Measurements from ENCODE around the gene FALEC. TPM values are rescaled to one million over a fixed set of nuclear protein-coding genes. Genes with fewer than 3 reads are reported as not detected.

FALEC gene
- polyA plus RNA-seq, 1 experiment = not detected

DNA sequence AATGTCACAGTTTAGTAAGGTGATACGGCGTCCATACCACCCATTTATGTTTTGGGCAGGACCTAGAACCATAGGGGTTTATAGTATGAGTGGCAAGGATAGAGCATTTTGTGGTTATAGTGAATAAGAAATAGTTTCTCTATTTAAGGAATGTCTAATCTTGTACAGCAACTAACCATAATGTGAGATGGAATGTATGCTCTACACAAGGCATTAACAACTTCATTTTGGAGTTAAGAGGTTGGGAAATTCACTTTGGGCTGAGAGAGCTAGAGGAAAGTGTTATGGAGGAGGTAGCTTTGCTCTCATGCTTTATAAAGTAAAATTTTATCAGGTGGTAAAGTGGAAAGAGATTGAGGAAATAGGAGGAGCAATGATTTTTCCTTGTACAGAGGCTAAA lies 66.8 kb downstream of the FALEC start:
- Histone ChIP-seq H3K4me3 (ENCODE audit: low read depth, low read length) (no peak overlapping the region), H3K27me3 (ENCODE audit: control insufficient read depth, insufficient read depth, low read length) (no peaks in the 10 kb centered on the region), H3K36me3 (ENCODE audit: control insufficient read depth, insufficient read depth, low read length) (no peaks in the 10 kb centered on the region)
- ChIA-PET CTCF (interaction anchor here (1.1 kb wide), 1 partner anchor 36 kb away, joined by 3 read pairs; no protein-coding TSS in a partner anchor), POLR2A (no interaction called here)
- no peak for DNase-seq (ENCODE audit: low read depth)
- TF ChIP-seq, protein P1, sequence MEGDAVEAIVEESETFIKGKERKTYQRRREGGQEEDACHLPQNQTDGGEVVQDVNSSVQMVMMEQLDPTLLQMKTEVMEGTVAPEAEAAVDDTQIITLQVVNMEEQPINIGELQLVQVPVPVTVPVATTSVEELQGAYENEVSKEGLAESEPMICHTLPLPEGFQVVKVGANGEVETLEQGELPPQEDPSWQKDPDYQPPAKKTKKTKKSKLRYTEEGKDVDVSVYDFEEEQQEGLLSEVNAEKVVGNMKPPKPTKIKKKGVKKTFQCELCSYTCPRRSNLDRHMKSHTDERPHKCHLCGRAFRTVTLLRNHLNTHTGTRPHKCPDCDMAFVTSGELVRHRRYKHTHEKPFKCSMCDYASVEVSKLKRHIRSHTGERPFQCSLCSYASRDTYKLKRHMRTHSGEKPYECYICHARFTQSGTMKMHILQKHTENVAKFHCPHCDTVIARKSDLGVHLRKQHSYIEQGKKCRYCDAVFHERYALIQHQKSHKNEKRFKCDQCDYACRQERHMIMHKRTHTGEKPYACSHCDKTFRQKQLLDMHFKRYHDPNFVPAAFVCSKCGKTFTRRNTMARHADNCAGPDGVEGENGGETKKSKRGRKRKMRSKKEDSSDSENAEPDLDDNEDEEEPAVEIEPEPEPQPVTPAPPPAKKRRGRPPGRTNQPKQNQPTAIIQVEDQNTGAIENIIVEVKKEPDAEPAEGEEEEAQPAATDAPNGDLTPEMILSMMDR (IDR thresholded peaks at IDR 0.05; ENCODE audit: insufficient read depth, low read depth, low read length) = no peak

Small RNA genes lying within 50 kb of the gene (small RNA-seq; reads per million reads assigned to genes)
- gene MIR4257 (ENCODE audit: insufficient read length, low read depth, low replicate concordance) (not detected), gene RN7SL473P (ENCODE audit: insufficient read length, low read depth, low replicate concordance) (not detected), gene RN7SL600P (ENCODE audit: insufficient read length, low read depth, low replicate concordance) (not detected)

Other genes with a start within 250 kb of the FALEC start
- gene APH1A, start 246.7 kb upstream of the FALEC start, polyA plus RNA-seq (2011; rRNA removed) = 156 and 172 TPM in 2 replicates
- gene C1orf54, start 243.0 kb upstream of the FALEC start, polyA plus RNA-seq (2011; rRNA removed) = 9.4 and 17.1 TPM in 2 replicates
- gene CIART, start 233.2 kb upstream of the FALEC start, polyA plus RNA-seq (2011; rRNA removed) = 17.2 and 18.7 TPM in 2 replicates
- 30.5 and 69.2 TPM in 2 replicates for gene MRPS21, start 221.9 kb upstream of the FALEC start, polyA plus RNA-seq (2011; rRNA removed)
- gene PRPF3, start 194.2 kb upstream of the FALEC start, polyA plus RNA-seq (2011; rRNA removed) = 20.5 and 25.5 TPM in 2 replicates
- 15.1 and 16.4 TPM in 2 replicates for gene RPRD2, start 151.6 kb upstream of the FALEC start, polyA plus RNA-seq (2011; rRNA removed)
- gene TARS2, start 28.3 kb upstream of the FALEC start, polyA plus RNA-seq (2011; rRNA removed) = 12.6 and 17.7 TPM in 2 replicates
- 108 and 204 TPM in 2 replicates for gene ECM1, start 7.6 kb upstream of the FALEC start, polyA plus RNA-seq (2011; rRNA removed)
- 6.1 and 8.6 TPM in 2 replicates for gene ADAMTSL4, start 33.7 kb downstream of the FALEC start, polyA plus RNA-seq (2011; rRNA removed)
- 45.4 and 80.5 TPM in 2 replicates for gene MCL1, start 63.9 kb downstream of the FALEC start, polyA plus RNA-seq (2011; rRNA removed)
- gene ENSA, start 113.9 kb downstream of the FALEC start, polyA plus RNA-seq (2011; rRNA removed) = 35.8 and 47.2 TPM in 2 replicates
- gene GOLPH3L, start 181.4 kb downstream of the FALEC start, polyA plus RNA-seq (2011; rRNA removed) = 14.6 and 30.9 TPM in 2 replicates
- gene HORMAD1, start 205.1 kb downstream of the FALEC start, polyA plus RNA-seq (2011; rRNA removed) = 0.07 and 0.10 TPM in 2 replicates

Data from BJ (cell line).